ENCODE data around the gene ETF1.

The ETF1 gene

DNA sequence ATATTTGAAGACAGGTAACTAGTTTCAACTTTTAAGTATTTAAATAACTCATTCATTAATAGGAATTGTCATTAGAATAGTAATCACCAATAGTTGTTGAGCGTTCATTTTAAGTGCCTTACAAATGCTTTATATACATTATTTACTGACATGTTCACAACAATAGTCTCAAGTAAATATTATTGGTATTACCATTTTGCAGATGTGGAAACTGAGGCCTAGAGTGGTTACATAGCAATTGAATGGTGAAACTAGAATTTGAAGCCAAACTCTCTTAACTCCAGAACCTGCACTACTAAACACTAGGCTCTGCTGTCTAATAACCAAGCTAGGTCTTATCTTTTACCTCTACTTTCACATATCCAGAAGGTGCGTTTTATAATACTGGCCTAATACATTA is 37.0 kb upstream of the ETF1 start:
- TF ChIP-seq, protein P1, sequence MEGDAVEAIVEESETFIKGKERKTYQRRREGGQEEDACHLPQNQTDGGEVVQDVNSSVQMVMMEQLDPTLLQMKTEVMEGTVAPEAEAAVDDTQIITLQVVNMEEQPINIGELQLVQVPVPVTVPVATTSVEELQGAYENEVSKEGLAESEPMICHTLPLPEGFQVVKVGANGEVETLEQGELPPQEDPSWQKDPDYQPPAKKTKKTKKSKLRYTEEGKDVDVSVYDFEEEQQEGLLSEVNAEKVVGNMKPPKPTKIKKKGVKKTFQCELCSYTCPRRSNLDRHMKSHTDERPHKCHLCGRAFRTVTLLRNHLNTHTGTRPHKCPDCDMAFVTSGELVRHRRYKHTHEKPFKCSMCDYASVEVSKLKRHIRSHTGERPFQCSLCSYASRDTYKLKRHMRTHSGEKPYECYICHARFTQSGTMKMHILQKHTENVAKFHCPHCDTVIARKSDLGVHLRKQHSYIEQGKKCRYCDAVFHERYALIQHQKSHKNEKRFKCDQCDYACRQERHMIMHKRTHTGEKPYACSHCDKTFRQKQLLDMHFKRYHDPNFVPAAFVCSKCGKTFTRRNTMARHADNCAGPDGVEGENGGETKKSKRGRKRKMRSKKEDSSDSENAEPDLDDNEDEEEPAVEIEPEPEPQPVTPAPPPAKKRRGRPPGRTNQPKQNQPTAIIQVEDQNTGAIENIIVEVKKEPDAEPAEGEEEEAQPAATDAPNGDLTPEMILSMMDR (IDR thresholded peaks at IDR 0.05), result no peak
- TF ChIP-seq ZFX (IDR thresholded peaks at IDR 0.05; ENCODE audit: borderline replicate concordance), result no peak
- H3K27ac ChIP-seq, result no peak overlapping the region

DNA sequence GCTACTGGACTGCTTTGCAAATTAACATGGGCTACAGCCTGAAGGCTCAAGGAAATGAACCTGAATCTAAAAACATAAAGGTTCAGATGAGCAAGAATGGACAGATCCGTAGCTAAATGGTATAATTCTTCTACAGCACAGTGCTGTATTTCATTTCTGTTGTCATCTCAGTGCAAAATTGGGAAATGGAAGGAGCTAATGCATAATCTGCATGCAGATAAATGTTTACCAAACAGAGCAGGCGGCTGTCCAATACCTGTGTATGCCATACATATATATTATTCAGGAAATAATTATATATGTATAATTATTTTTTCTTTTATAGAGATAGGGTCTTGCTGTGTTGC is 36.5 kb upstream of the ETF1 start:
- TF ChIP-seq, protein P1 (IDR thresholded peaks at IDR 0.05), result peak; percentile 51
- no peak for TF ChIP-seq ZFX (IDR thresholded peaks at IDR 0.05; ENCODE audit: borderline replicate concordance)
- no peak overlapping the region for H3K27ac ChIP-seq

DNA sequence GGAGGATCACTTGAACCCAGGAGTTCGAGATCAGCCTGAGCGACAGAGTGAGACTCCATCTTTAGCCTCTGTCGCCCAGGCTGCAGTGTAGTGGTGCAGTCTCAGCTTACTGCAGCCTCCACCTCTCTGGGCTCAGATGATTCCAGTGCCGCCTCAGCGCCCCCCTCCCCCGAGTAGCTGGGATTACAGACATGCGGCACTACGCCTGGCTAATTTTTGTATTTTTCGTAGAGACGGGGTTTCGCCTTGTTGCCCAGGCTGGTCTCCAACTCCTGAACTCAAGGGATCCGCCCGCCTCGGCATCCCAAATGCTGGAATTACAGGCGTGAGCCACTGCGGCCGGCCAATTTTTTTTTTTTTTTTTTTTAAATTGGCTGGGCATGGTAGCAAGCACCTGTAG is 34.4 kb upstream of the ETF1 start:
- TF ChIP-seq, protein P1 (IDR thresholded peaks at IDR 0.05), result no peak
- no peak for TF ChIP-seq ZFX (IDR thresholded peaks at IDR 0.05; ENCODE audit: borderline replicate concordance)
- H3K27ac ChIP-seq, result peak overlapping the region; percentile 95; the same call in 1 of the 2 replicates

DNA sequence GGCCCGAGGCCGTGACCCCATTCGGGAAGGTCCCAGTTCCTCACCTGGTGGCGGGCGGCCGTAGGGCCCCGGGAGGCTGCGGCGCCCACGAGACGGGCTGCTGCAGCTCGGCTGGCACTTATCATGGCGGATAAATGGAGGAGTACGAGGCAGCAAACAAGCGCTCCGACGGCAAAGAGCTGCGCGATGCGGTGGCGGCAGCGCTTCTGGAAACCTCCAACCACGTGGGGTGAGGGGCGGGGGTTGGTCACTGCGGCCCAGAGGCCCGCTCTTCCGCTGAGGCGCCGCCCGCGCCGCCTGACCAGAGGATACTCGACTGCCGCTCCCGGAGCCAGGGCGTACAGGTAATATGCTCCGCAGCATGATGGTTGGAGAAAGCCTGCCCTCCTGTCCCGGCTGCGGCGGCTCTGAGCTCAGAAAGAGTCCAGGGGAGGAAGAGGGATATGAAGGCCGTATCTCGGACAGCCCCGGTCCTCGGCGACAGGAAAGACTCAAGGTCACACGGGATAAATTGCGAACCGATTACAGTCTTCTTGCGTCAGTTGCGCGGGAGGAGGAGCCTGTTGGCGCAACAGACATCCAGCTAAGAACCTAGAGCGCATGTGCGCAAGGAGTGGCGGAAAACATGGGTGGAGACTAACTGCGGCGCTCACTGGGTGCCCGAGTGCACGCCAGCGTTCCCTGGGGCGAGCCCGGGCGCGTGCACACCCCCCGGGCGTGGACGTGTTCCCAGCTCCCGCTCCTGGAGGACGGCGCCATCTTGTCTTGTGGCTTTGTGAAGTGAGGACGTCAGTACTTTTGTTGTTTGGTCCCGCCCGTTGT is 32.4 kb upstream of the ETF1 start, which contains the start of gene HSPA9:
Gene HSPA9 (minus strand): TSS at position 208 of the 822 bp plus-strand sequence. CDS start 83 bp downstream, at position 125.
- H3K27ac ChIP-seq, result peak within 1 kb of the TSS; percentile 95
- TF ChIP-seq ZFX (IDR thresholded peaks at IDR 0.05; ENCODE audit: borderline replicate concordance), result 0 out of 2 replicates have a peak, but pooled peaks have one; percentile 21
- TF ChIP-seq, protein P1 (IDR thresholded peaks at IDR 0.05), result no peak

DNA sequence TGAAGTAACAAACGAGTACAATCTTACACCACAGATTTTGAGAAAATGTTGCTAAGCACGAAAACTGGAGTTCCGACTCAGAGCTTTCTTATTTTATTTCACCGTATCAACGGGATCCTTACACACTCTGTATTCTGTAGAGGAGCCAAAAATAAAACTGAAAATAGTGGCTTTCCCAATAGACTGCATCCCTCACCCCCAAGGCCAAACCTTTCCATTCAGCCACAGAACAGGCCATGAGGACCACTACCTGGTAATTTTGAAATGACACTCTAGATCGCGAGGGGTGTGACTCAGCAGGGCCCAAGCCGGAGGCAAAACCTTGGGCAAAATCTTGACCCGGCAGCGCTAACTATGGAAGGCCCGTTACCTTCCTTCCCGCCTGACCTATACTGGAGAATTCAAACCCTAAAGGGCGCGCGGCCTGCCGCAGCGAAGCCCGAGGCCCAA is 31.7 kb upstream of the ETF1 start:
- H3K27ac ChIP-seq, result peak overlapping the region; percentile 95
- no peak for TF ChIP-seq ZFX (IDR thresholded peaks at IDR 0.05; ENCODE audit: borderline replicate concordance)
- TF ChIP-seq, protein P1 (IDR thresholded peaks at IDR 0.05), result no peak

DNA sequence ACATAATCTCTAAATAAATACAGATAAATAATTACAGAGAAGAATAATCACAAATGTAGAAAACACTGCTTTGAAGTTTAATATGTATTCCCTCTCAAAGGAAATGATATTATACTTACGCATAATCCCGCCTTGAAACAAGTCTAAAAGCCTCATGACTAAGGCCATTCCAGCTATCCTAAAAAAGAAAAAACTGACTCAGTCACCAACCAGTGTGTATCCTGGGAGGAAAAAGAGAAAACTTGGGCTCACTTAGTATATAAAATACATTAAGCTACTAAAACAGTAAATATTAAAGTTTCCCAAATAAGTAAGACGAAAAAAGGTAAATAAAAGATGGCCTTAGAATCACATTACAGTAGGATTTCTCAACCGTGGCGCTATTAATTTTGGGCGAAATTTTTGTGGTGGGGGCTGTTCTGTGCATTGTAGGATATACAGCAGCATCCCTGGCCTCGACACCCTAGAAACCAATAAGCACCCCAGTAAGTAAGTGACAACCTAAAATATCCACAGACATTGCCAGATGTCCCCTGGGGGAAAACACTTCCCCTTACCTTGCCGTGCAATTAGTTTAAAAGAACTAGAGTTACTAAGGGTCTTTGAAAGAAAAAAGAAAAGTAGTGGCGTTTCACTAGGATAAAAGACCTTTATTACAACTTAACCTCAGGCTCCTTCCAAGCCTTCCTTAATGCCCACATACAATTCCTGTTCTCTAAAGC is 31.1 kb upstream of the ETF1 start:
- peak overlapping the region; percentile 95 for H3K27ac ChIP-seq
- TF ChIP-seq ZFX (IDR thresholded peaks at IDR 0.05; ENCODE audit: borderline replicate concordance), result no peak
- TF ChIP-seq, protein P1 (IDR thresholded peaks at IDR 0.05), result no peak

DNA sequence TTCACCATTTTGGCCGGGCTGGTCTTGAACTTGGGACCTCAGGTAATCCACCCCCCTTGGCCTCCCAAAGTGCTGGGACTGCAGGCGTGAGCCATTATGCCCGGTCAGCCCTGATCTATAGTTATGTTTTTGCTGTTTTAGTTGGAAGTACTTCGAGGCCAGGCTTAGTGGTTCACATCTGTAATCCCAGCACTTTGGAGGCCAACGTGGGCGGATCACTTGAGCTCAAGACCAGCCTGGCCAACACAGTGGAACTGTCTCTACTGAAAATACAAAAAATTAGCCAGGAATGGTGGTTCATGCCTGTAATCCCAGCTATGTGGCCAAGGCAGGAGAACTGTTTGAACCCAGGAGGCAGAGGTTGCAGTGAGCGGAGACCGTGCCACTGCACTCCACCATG is 30.2 kb upstream of the ETF1 start:
- peak overlapping the region; percentile 95 for H3K27ac ChIP-seq
- TF ChIP-seq ZFX (IDR thresholded peaks at IDR 0.05; ENCODE audit: borderline replicate concordance), result no peak
- TF ChIP-seq, protein P1 (IDR thresholded peaks at IDR 0.05), result no peak

Measured in 22Rv1 (cell line).